ENCODE measurements around the gene FUNDC2.
A peak's percentile ranks its signal among the peaks of the same experiment; 100 is the strongest.

FUNDC2 gene

GRCh38 chrX:155054255-155054654, 27.6 kb downstream of the FUNDC2 start:
- no CpG with 5 or more reads among the region's 4 CpGs for WGBS (ENCODE audit: extremely low coverage, insufficient coverage, low lambda C conversion rate)
- no peak overlapping the region for H3K4me2 ChIP-seq (ENCODE audit: low read length)

GRCh38 chrX:155055494-155055893, 28.9 kb downstream of the FUNDC2 start:
- H3K4me3 ChIP-seq (ENCODE audit: low read length), result no peak overlapping the region
- no peaks in the 10 kb centered on the region for H3K79me2 ChIP-seq (ENCODE audit: control insufficient read depth, insufficient read depth, low read length)
- H3K9ac ChIP-seq (ENCODE audit: low read length), result no peak overlapping the region
- H2BK120ac ChIP-seq (ENCODE audit: low read depth, low read length), result no peak overlapping the region
- WGBS (ENCODE audit: extremely low coverage, insufficient coverage, low lambda C conversion rate), result no CpG with 5 or more reads among the region's 3 CpGs
- H3K56ac ChIP-seq (ENCODE audit: low read length), result no peak overlapping the region
- no peak overlapping the region for H3K4me2 ChIP-seq (ENCODE audit: low read length)
- H4K5ac ChIP-seq (ENCODE audit: low read length), result no peak overlapping the region
- no peaks in the 10 kb centered on the region for H3K79me1 ChIP-seq (ENCODE audit: low read length)
- H3K4me1 ChIP-seq (ENCODE audit: control insufficient read depth, low read depth, low read length), result no peaks in the 10 kb centered on the region
- H3K23ac ChIP-seq (ENCODE audit: low read length), result no peak overlapping the region
- no peak overlapping the region for H2BK5ac ChIP-seq (ENCODE audit: low read length)
- no peaks in the 10 kb centered on the region for H3K36me3 ChIP-seq (ENCODE audit: control insufficient read depth, insufficient read depth, low read length)
- no peak overlapping the region for H4K8ac ChIP-seq (ENCODE audit: low read depth, low read length)
- H3K27ac ChIP-seq (ENCODE audit: low read depth, low read length), result no peak overlapping the region
- no peaks in the 10 kb centered on the region for H3K27me3 ChIP-seq (ENCODE audit: insufficient read depth, low read length, poor library complexity)
- DNase-seq, result no peak
- no peak overlapping the region for H3K18ac ChIP-seq (ENCODE audit: low read length)
- H2BK15ac ChIP-seq (replicated peaks; ENCODE audit: low read depth), result no peak overlapping the region
- no peak overlapping the region for H3K4ac ChIP-seq (ENCODE audit: low read depth, low read length)
- H2AK5ac ChIP-seq (ENCODE audit: low read length), result no peak overlapping the region

More at GRCh38 chrX:155054255-155054654, 27.6 kb downstream of the FUNDC2 start:
- H3K79me2 ChIP-seq (ENCODE audit: control insufficient read depth, insufficient read depth, low read length), result no peaks in the 10 kb centered on the region
- H3K56ac ChIP-seq (ENCODE audit: low read length), result no peak overlapping the region
- no peak for DNase-seq
- H4K5ac ChIP-seq (ENCODE audit: low read length), result no peak overlapping the region
- no peak overlapping the region for H2BK120ac ChIP-seq (ENCODE audit: low read depth, low read length)
- H3K79me1 ChIP-seq (ENCODE audit: low read length), result no peaks in the 10 kb centered on the region
- H2AK5ac ChIP-seq (ENCODE audit: low read length), result no peak overlapping the region
- H3K27ac ChIP-seq (ENCODE audit: low read depth, low read length), result no peak overlapping the region
- H3K9ac ChIP-seq (ENCODE audit: low read length), result no peak overlapping the region
- H3K23ac ChIP-seq (ENCODE audit: low read length), result no peak overlapping the region
- H3K4ac ChIP-seq (ENCODE audit: low read depth, low read length), result no peak overlapping the region
- no peaks in the 10 kb centered on the region for H3K27me3 ChIP-seq (ENCODE audit: insufficient read depth, low read length, poor library complexity)
- H2BK5ac ChIP-seq (ENCODE audit: low read length), result no peak overlapping the region
- H2BK15ac ChIP-seq (replicated peaks; ENCODE audit: low read depth), result no peak overlapping the region
- H3K4me1 ChIP-seq (ENCODE audit: control insufficient read depth, low read depth, low read length), result no peaks in the 10 kb centered on the region
- H3K4me3 ChIP-seq (ENCODE audit: low read length), result no peak overlapping the region
- no peak overlapping the region for H4K8ac ChIP-seq (ENCODE audit: low read depth, low read length)
- H3K36me3 ChIP-seq (ENCODE audit: control insufficient read depth, insufficient read depth, low read length), result no peaks in the 10 kb centered on the region
- H3K18ac ChIP-seq (ENCODE audit: low read length), result no peak overlapping the region

GRCh38 chrX:155056471-155056870, 29.8 kb downstream of the FUNDC2 start:
- Histone ChIP-seq H3K36me3 (ENCODE audit: control insufficient read depth, insufficient read depth, low read length) (no peaks in the 10 kb centered on the region), H3K23ac (ENCODE audit: low read length) (no peak overlapping the region)
- whole genome bisulfite sequencing (ENCODE audit: extremely low coverage, insufficient coverage, low lambda C conversion rate), result no CpG with 5 or more reads among the region's 1 CpG

GRCh38 chrX:155056877-155057792, 30.5 kb downstream of the FUNDC2 start:
- no peaks in the 10 kb centered on the region for H3K79me2 ChIP-seq (ENCODE audit: control insufficient read depth, insufficient read depth, low read length)
- H3K23ac ChIP-seq (ENCODE audit: low read length), result no peak overlapping the region
- H3K18ac ChIP-seq (ENCODE audit: low read length), result no peak overlapping the region
- H3K27ac ChIP-seq (ENCODE audit: low read depth, low read length), result no peak overlapping the region
- H2BK15ac ChIP-seq (replicated peaks; ENCODE audit: low read depth), result no peak overlapping the region
- H3K9ac ChIP-seq (ENCODE audit: low read length), result peak overlapping the region; percentile 47
- H3K36me3 ChIP-seq (ENCODE audit: control insufficient read depth, insufficient read depth, low read length), result no peaks in the 10 kb centered on the region
- H2AK5ac ChIP-seq (ENCODE audit: low read length), result no peak overlapping the region
- peak; percentile 85 for DNase-seq
- peak overlapping the region; percentile 29 for H3K4me2 ChIP-seq (ENCODE audit: low read length)
- H3K4ac ChIP-seq (ENCODE audit: low read depth, low read length), result no peak overlapping the region
- no CpG with 5 or more reads among the region's 25 CpGs for WGBS (ENCODE audit: extremely low coverage, insufficient coverage, low lambda C conversion rate)
- H2BK120ac ChIP-seq (ENCODE audit: low read depth, low read length), result no peak overlapping the region
- no peaks in the 10 kb centered on the region for H3K79me1 ChIP-seq (ENCODE audit: low read length)
- H4K8ac ChIP-seq (ENCODE audit: low read depth, low read length), result no peak overlapping the region
- no peaks in the 10 kb centered on the region for H3K27me3 ChIP-seq (ENCODE audit: insufficient read depth, low read length, poor library complexity)
- no peaks in the 10 kb centered on the region for H3K4me1 ChIP-seq (ENCODE audit: control insufficient read depth, low read depth, low read length)
- H3K56ac ChIP-seq (ENCODE audit: low read length), result peak overlapping the region; percentile 49
- H3K4me3 ChIP-seq (ENCODE audit: low read length), result no peak overlapping the region
- H4K5ac ChIP-seq (ENCODE audit: low read length), result no peak overlapping the region
- H2BK5ac ChIP-seq (ENCODE audit: low read length), result no peak overlapping the region

More at GRCh38 chrX:155056471-155056870, 29.8 kb downstream of the FUNDC2 start:
- Histone ChIP-seq H2AK5ac (ENCODE audit: low read length) (no peak overlapping the region), H2BK120ac (ENCODE audit: low read depth, low read length) (no peak overlapping the region), H3K27ac (ENCODE audit: low read depth, low read length) (no peak overlapping the region), H3K4ac (ENCODE audit: low read depth, low read length) (no peak overlapping the region), H3K79me2 (ENCODE audit: control insufficient read depth, insufficient read depth, low read length) (no peaks in the 10 kb centered on the region), H3K27me3 (ENCODE audit: insufficient read depth, low read length, poor library complexity) (no peaks in the 10 kb centered on the region), H3K4me3 (ENCODE audit: low read length) (no peak overlapping the region), H2BK5ac (ENCODE audit: low read length) (no peak overlapping the region), H3K18ac (ENCODE audit: low read length) (no peak overlapping the region), H4K5ac (ENCODE audit: low read length) (no peak overlapping the region), H2BK15ac (replicated peaks; ENCODE audit: low read depth) (no peak overlapping the region), H3K4me1 (ENCODE audit: control insufficient read depth, low read depth, low read length) (no peaks in the 10 kb centered on the region), H3K9ac (ENCODE audit: low read length) (no peak overlapping the region), H3K4me2 (ENCODE audit: low read length) (no peak overlapping the region), H3K79me1 (ENCODE audit: low read length) (no peaks in the 10 kb centered on the region), H3K56ac (ENCODE audit: low read length) (no peak overlapping the region), H4K8ac (ENCODE audit: low read depth, low read length) (no peak overlapping the region)
- DNase-seq, result no peak

- WGBS (ENCODE audit: extremely low coverage, insufficient coverage, low lambda C conversion rate), result no CpG with 5 or more reads among the region's 4 CpGs
- Histone ChIP-seq H4K5ac (ENCODE audit: low read length) (no peak overlapping the region), H3K79me1 (ENCODE audit: low read length) (no peaks in the 10 kb centered on the region), H2BK15ac (replicated peaks; ENCODE audit: low read depth) (no peak overlapping the region), H3K4me1 (ENCODE audit: control insufficient read depth, low read depth, low read length) (no peaks in the 10 kb centered on the region), H3K4me2 (ENCODE audit: low read length) (no peak overlapping the region), H3K23ac (ENCODE audit: low read length) (no peak overlapping the region), H3K27ac (ENCODE audit: low read depth, low read length) (no peak overlapping the region), H2BK120ac (ENCODE audit: low read depth, low read length) (no peak overlapping the region), H3K4ac (ENCODE audit: low read depth, low read length) (no peak overlapping the region), H3K36me3 (ENCODE audit: control insufficient read depth, insufficient read depth, low read length) (no peaks in the 10 kb centered on the region), H3K18ac (ENCODE audit: low read length) (no peak overlapping the region), H3K56ac (ENCODE audit: low read length) (no peak overlapping the region), H3K27me3 (ENCODE audit: insufficient read depth, low read length, poor library complexity) (no peaks in the 10 kb centered on the region), H4K8ac (ENCODE audit: low read depth, low read length) (no peak overlapping the region), H2AK5ac (ENCODE audit: low read length) (no peak overlapping the region), H3K79me2 (ENCODE audit: control insufficient read depth, insufficient read depth, low read length) (no peaks in the 10 kb centered on the region), H3K4me3 (ENCODE audit: low read length) (no peak overlapping the region), H3K9ac (ENCODE audit: low read length) (no peak overlapping the region), H2BK5ac (ENCODE audit: low read length) (no peak overlapping the region)
- DNase-seq, result no peak
Observed at GRCh38 chrX:155061760-155062159, 35.1 kb downstream of the FUNDC2 start.

Measured in mesendoderm (in vitro differentiated cells).